HepG2 (cell line): Measurements from ENCODE around the gene PELI2. TPM values are rescaled to one million over a fixed set of nuclear protein-coding genes. Genes with fewer than 3 reads are reported as not detected.

Experiments used
- ATAC-seq: fragments of 200-7000 bp; cut with Tn5 transposase; 3 replicates; pipeline ENCODE4 v1.9.1; 2020; ENCODE audit warnings: mild to moderate bottlenecking, moderate library complexity
- BruUV-seq: library from RNA; stranded (reverse); fragments of 400-500 nt; replicated peaks from 2 replicates; lab custom pipeline; 2021; lab: Mats Ljungman, UMichigan
- CTCF ChIA-PET: fragments of 300-600 bp; formaldehyde crosslinking; extraction: SDS; loops from one replicate; lab custom pipeline; 2021; ENCODE audit warnings: low total read pairs, inconsistent platforms, low intra/inter-chr PET ratio; lab: Yijun Ruan, JAX
- POLR2A ChIA-PET: fragments of 350-600 bp; sonication (Branson Sonifier 250); formaldehyde crosslinking; loops from one replicate; lab custom pipeline; 2020; ENCODE audit warnings: antibody characterized with exemption, inconsistent platforms; lab: Yijun Ruan, JAX
- DNase-seq: peaks from one replicate; pipeline ENCODE4 v3.0.0-alpha.2; 2015; ENCODE audit warnings: low spot score
- FAIRE-seq: peaks from 3 replicates; lab custom pipeline; 2011; peaks lifted over from hg19 to GRCh38; lab: Jason Lieb, UNC
- H2AFZ ChIP-seq: one replicate; pipeline ENCODE4 v1.6.1; 2011; ENCODE audit warnings: low read length, inconsistent platforms
- H3K27ac ChIP-seq: fragments of 300-600 bp; 3 replicates; pipeline ENCODE4 v1.8.0; 2011; ENCODE audit warnings: mixed run types, mild to moderate bottlenecking, mixed read lengths, low read length, inconsistent platforms; ENCODE audit not compliant: insufficient read depth; ENCODE audit errors: extremely low read length
- H3K27me3 ChIP-seq, 2 experiments: fragments of 200-600 bp in 1 of 2; 2 replicates in 1 of 2; 3 replicates in 1 of 2; pipeline versions ENCODE4 v1.6.0 to v1.8.0; 2011; ENCODE audit warnings: low read length in 2 of 2, mild to moderate bottlenecking in 2 of 2, moderate library complexity in 2 of 2, inconsistent platforms in 1 of 2; ENCODE audit not compliant: insufficient read depth in 2 of 2, control insufficient read depth in 1 of 2
- H3K36me3 ChIP-seq, 2 experiments: fragments of 200-600 bp in 1 of 2; replicated peaks in 1 of 2; 2 replicates in 1 of 2; 3 replicates in 1 of 2; pipeline versions ENCODE4 v1.5.1 to v1.8.0; 2011; ENCODE audit warnings: low read length in 2 of 2, inconsistent platforms in 1 of 2; ENCODE audit not compliant: insufficient read depth in 2 of 2, control insufficient read depth in 1 of 2
- H3K4me1 ChIP-seq: 2 replicates; pipeline ENCODE4 v1.5.1; 2012; ENCODE audit warnings: low read length, inconsistent platforms; ENCODE audit not compliant: insufficient read depth
- H3K4me2 ChIP-seq: 2 replicates; pipeline ENCODE4 v1.6.0; 2011; ENCODE audit warnings: low read depth, low read length, inconsistent platforms
- H3K4me3 ChIP-seq, 3 experiments: fragments of 200-600 bp in 1 of 3; sonication (generic), shearing (Covaris generic) in 1 of 3; replicated peaks in 1 of 3; 2 replicates each; pipeline ENCODE4 v1.5.1; 2011 to 2016; ENCODE audit warnings: low read length in 3 of 3, inconsistent platforms in 2 of 3, low read depth in 2 of 3, mild to moderate bottlenecking in 2 of 3, control low read depth in 1 of 3, mixed read lengths in 1 of 3; ENCODE audit not compliant: insufficient read depth in 1 of 3
- H3K79me2 ChIP-seq: one replicate; pipeline ENCODE4 v1.6.1; 2011; ENCODE audit warnings: low read length, inconsistent platforms; ENCODE audit not compliant: insufficient read depth
- H3K9ac ChIP-seq: 2 replicates; pipeline ENCODE4 v1.6.0; 2011; ENCODE audit warnings: mild to moderate bottlenecking, low read depth, low read length, inconsistent platforms; ENCODE audit not compliant: insufficient read depth
- H3K9me3 ChIP-seq: 2 replicates; pipeline ENCODE4 v1.5.1; 2012; ENCODE audit warnings: mild to moderate bottlenecking, low read length
- H4K20me1 ChIP-seq: 2 replicates; pipeline ENCODE4 v1.6.0; 2011; ENCODE audit warnings: inconsistent platforms, mild to moderate bottlenecking, low read length, moderate library complexity; ENCODE audit not compliant: insufficient read depth
- CHCHD3 ChIP-seq: sonication (generic); formaldehyde crosslinking; IDR thresholded peaks from 2 replicates; pipeline ENCODE4 v1.8.0; 2022; ENCODE audit warnings: mild to moderate bottlenecking, missing genetic modification reagents, moderate library complexity
- HOXA9 ChIP-seq: sonication (generic); formaldehyde crosslinking; IDR thresholded peaks from 2 replicates; pipeline ENCODE4 v1.8.1; 2022; ENCODE audit warnings: missing genetic modification reagents, mild to moderate bottlenecking, moderate library complexity, borderline replicate concordance
- KDM4B ChIP-seq: sonication (generic); formaldehyde crosslinking; IDR thresholded peaks from 2 replicates; pipeline ENCODE4 v1.4.0; 2020; ENCODE audit warnings: missing genetic modification reagents
- MAZ ChIP-seq, 2 experiments: sonication (generic) in 1 of 2; formaldehyde crosslinking in 1 of 2; IDR thresholded peaks; 2 replicates each; pipeline versions ENCODE4 v1.5.0 to v1.6.1; 2012 to 2020; ENCODE audit warnings: low read depth in 2 of 2, mild to moderate bottlenecking in 2 of 2, borderline replicate concordance in 1 of 2, improper control_type of control experiment in 1 of 2, low read length in 1 of 2, missing genetic modification reagents in 1 of 2, moderate library complexity in 1 of 2
- MLX ChIP-seq: IDR thresholded peaks from 2 replicates; pipeline ENCODE4 v1.6.1; 2016
- PTBP1 ChIP-seq: fragments of 200-400 bp; formaldehyde crosslinking; IDR thresholded peaks from 2 replicates; pipeline ENCODE4 v1.6.1; 2018; ENCODE audit warnings: low read length, low read depth; ENCODE audit not compliant: poor library complexity, severe bottlenecking
- ZNF12 ChIP-seq: sonication (generic); formaldehyde crosslinking; IDR thresholded peaks from 2 replicates; pipeline ENCODE4 v1.5.0; 2020; ENCODE audit warnings: missing genetic modification reagents
- ZNF234 ChIP-seq: sonication (generic); formaldehyde crosslinking; conservative IDR thresholded peaks from 2 replicates; pipeline ENCODE4 v1.5.1; 2020; ENCODE audit warnings: mild to moderate bottlenecking, missing genetic modification reagents
- ZNF235 ChIP-seq: sonication (generic); formaldehyde crosslinking; IDR thresholded peaks from 2 replicates; pipeline ENCODE4 v1.8.1; 2023; ENCODE audit warnings: mild to moderate bottlenecking, missing genetic modification reagents, borderline replicate concordance
- ZNF260 ChIP-seq: sonication (generic); formaldehyde crosslinking; IDR thresholded peaks from 2 replicates; pipeline ENCODE4 v1.4.0; 2020; ENCODE audit warnings: missing genetic modification reagents, low read depth, mild to moderate bottlenecking, borderline replicate concordance
- ZNF567 ChIP-seq: sonication (generic); formaldehyde crosslinking; IDR thresholded peaks from 2 replicates; pipeline ENCODE4 v1.8.1; 2023; ENCODE audit warnings: mild to moderate bottlenecking, missing genetic modification reagents, borderline replicate concordance
- ZNF672 ChIP-seq: sonication (generic); formaldehyde crosslinking; IDR thresholded peaks from 2 replicates; pipeline ENCODE4 v1.8.1; 2022; ENCODE audit warnings: missing genetic modification reagents
- WGBS: methylation state at CpG from one replicate; pipeline ENCODE4 v1.1.6; 2017; ENCODE audit warnings: low lambda C conversion rate; 5-methylcytosine and 5-hydroxymethylcytosine counted together
- in situ Hi-C: cut with HindIII; loops from 2 replicates; pipeline ENCODE4 v1.10.0; 2017; ENCODE audit warnings: low pct_unique_long_range_greater_than_20kb; ENCODE audit not compliant: extremely low pct_ligation_motif_present
- intact Hi-C: fragments of 100-400 bp; cut with micrococcal nuclease; formaldehyde crosslinking; loops from one replicate; pipeline ENCODE4 v1.10.0; 2022; ENCODE audit not compliant: unreplicated experiment
- polyA plus RNA-seq, 8 experiments: library from polyadenylated mRNA; depleted of rRNA in 3 of 8; stranded (reverse) in 7 of 8; unstranded in 1 of 8; fragments of >200 nt; fragmentation: Illumina TruSeq in 4 of 8; extraction: Trizol in 4 of 8; gene quantifications; 2 replicates each; pipeline versions ENCODE4 v1.2.1 to v1.2.3, GENCODE V29; 2011 to 2016; ENCODE audit warnings: low read depth in 4 of 8, missing spikeins in 1 of 8, mixed read lengths in 1 of 8; ENCODE audit not compliant: insufficient read depth in 1 of 8
- total RNA-seq, 5 experiments: library from RNA; depleted of rRNA; stranded (reverse); fragments of >200 nt; fragmentation: Illumina TruSeq; extraction: Trizol; gene quantifications; 2 replicates each; pipeline ENCODE4 v1.2.3, GENCODE V29; 2016; ENCODE audit warnings: low read depth in 1 of 5
- TF ChIP-seq, protein P1 (sequence below): sonication (generic); formaldehyde crosslinking; IDR thresholded peaks from 2 replicates; pipeline ENCODE4 v1.5.0; 2020; ENCODE audit warnings: missing genetic modification reagents
- TF ChIP-seq, protein P2 (sequence below): sonication (generic); formaldehyde crosslinking; IDR thresholded peaks from 2 replicates; pipeline ENCODE4 v1.4.0; 2020; ENCODE audit warnings: missing genetic modification reagents
- TF ChIP-seq, protein P3 (sequence below): sonication (generic); formaldehyde crosslinking; IDR thresholded peaks from 2 replicates; pipeline ENCODE4 v1.5.0; 2020; ENCODE audit warnings: missing genetic modification reagents

PELI2 gene
- total and polyA plus RNA-seq, 2 of the 13 experiments (the other 11 are each of a cell fraction or from before 2014, with no cell fraction given) = 0.07 TPM; not detected in 1

DNA sequence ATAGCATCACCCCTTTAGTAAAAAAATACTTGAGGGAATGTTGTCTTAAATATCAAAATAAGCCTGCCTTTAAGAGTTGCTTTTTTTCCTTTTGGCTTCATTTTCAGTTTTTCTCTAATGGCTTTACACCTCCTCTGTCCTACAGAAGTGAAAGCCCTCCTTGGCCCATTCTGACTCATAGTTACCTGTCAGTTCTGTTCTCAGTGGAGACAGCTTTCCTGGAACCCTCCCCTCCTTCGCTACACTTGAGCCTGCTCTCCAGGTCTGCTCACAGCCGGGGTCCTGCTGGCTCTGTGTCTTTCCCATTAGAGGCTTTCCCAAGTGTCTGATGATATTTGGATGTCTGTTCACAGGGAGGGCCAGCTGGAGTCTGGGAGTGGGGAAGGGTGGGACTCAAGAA lies 84.0 kb downstream of the PELI2 start:
- ChIA-PET CTCF (no interaction called here), POLR2A (no interaction called here)
- no peak for DNase-seq
- TF ChIP-seq MAZ (IDR thresholded peaks at IDR 0.05; ENCODE audit: borderline replicate concordance, low read depth, low read length) (no peak), MAZ (CRISPR knock-in tag; IDR thresholded peaks at IDR 0.05; ENCODE audit: low read depth) (no peak), KDM4B (CRISPR knock-in tag) (no peak), ZNF235 (CRISPR knock-in tag) (no peak), ZNF12 (CRISPR knock-in tag) (no peak), ZNF567 (no peak), ZNF234 (no peak), ZNF260 (CRISPR knock-in tag) (no peak), PTBP1 (no peak), HOXA9 (CRISPR knock-in tag) (no peak), ZNF672 (CRISPR knock-in tag) (no peak), CHCHD3 (CRISPR knock-in tag) (no peak), MLX (CRISPR knock-in tag) (no peak)
- TF ChIP-seq, protein P1, sequence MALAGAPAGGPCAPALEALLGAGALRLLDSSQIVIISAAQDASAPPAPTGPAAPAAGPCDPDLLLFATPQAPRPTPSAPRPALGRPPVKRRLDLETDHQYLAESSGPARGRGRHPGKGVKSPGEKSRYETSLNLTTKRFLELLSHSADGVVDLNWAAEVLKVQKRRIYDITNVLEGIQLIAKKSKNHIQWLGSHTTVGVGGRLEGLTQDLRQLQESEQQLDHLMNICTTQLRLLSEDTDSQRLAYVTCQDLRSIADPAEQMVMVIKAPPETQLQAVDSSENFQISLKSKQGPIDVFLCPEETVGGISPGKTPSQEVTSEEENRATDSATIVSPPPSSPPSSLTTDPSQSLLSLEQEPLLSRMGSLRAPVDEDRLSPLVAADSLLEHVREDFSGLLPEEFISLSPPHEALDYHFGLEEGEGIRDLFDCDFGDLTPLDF (CRISPR knock-in tag) = no peak
- TF ChIP-seq, protein P2, sequence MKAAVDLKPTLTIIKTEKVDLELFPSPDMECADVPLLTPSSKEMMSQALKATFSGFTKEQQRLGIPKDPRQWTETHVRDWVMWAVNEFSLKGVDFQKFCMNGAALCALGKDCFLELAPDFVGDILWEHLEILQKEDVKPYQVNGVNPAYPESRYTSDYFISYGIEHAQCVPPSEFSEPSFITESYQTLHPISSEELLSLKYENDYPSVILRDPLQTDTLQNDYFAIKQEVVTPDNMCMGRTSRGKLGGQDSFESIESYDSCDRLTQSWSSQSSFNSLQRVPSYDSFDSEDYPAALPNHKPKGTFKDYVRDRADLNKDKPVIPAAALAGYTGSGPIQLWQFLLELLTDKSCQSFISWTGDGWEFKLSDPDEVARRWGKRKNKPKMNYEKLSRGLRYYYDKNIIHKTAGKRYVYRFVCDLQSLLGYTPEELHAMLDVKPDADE (CRISPR knock-in tag) = no peak
- TF ChIP-seq, protein P3, sequence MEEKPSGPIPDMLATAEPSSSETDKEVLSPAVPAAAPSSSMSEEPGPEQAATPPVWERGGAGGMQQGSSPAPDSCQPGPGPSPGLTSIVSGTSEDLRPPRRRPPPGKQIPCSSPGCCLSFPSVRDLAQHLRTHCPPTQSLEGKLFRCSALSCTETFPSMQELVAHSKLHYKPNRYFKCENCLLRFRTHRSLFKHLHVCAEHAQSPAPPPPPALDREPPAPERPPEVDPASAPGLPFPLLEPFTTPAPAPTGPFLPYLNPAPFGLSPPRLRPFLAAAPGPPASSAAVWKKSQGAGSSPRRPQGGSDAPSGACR (CRISPR knock-in tag) = no peak
- ATAC-seq = no peak
- Histone ChIP-seq H3K9me3 (no peaks in the 10 kb centered on the region), H3K36me3 (no peaks in the 10 kb centered on the region), H3K4me2 (no peak overlapping the region), H3K27ac (no peak overlapping the region), H3K27me3 (no peaks in the 10 kb centered on the region; a peak in 1 of 5 replicates), H4K20me1 (no peaks in the 10 kb centered on the region), H3K9ac (no peak overlapping the region), H3K4me3 (no peak overlapping the region), H3K4me1 (no peaks in the 10 kb centered on the region), H3K79me2 (no peaks in the 10 kb centered on the region), H2AFZ (no peak overlapping the region)
- intact Hi-C loops (no loop called here), in situ Hi-C loops (no loop called here)
- BruUV-seq = no TSS peak
- no peak for FAIRE-seq
- WGBS = 0% methylated on average over 2 of the region's 2 CpGs
